PC-3 (cell line): Measurements from ENCODE around the gene FIP1L1. TPM values are rescaled to one million over a fixed set of nuclear protein-coding genes. Genes with fewer than 3 reads are reported as not detected.

Experiments used
- ATAC-seq: fragments of 200-7000 bp; cut with Tn5 transposase; 2 replicates; pipeline ENCODE4 v1.9.1; 2020; ENCODE audit warnings: mild to moderate bottlenecking, moderate library complexity
- BruUV-seq: library from RNA; stranded (reverse); fragments of 400-500 nt; replicated peaks from 2 replicates; lab custom pipeline; 2021; lab: Mats Ljungman, UMichigan
- CTCF ChIA-PET: fragments of 300-600 bp; sonication (Branson Sonifier 250); formaldehyde crosslinking; loops from one replicate; lab custom pipeline; 2022; ENCODE audit warnings: antibody characterized with exemption; lab: Charles Lee
- POLR2A ChIA-PET: fragments of 300-600 bp; sonication (Branson Sonifier 250); formaldehyde crosslinking; loops from one replicate; lab custom pipeline; 2022; ENCODE audit warnings: antibody characterized with exemption; ENCODE audit not compliant: unreplicated experiment; lab: Charles Lee
- DNase-seq: peaks from one replicate; pipeline ENCODE4 v3.0.0-alpha.2; 2015
- H2AFZ ChIP-seq: fragments of 300-600 bp; sonication (generic); 2 replicates; pipeline ENCODE4 v1.6.0; 2016; ENCODE audit warnings: antibody characterized with exemption, low read length
- H3F3A ChIP-seq: fragments of 300-600 bp; sonication (generic); one replicate; pipeline ENCODE4 v1.6.0; 2017; ENCODE audit warnings: antibody characterized with exemption, low read length, control low read depth, mild to moderate bottlenecking; ENCODE audit not compliant: unreplicated experiment
- H3K27ac ChIP-seq: fragments of 300-600 bp; sonication (generic); 2 replicates; pipeline ENCODE4 v1.5.1; 2016; ENCODE audit warnings: mild to moderate bottlenecking, low read length
- H3K27me3 ChIP-seq: fragments of 300-600 bp; sonication (generic); 2 replicates; pipeline ENCODE4 v1.6.1; 2016; ENCODE audit warnings: low read length, mixed read lengths
- H3K36me3 ChIP-seq: fragments of 300-600 bp; sonication (generic); 2 replicates; pipeline ENCODE4 v1.6.1; 2016; ENCODE audit warnings: low read depth, mixed run types, low read length, mixed read lengths
- H3K4me1 ChIP-seq: fragments of 300-600 bp; sonication (generic); 2 replicates; pipeline ENCODE4 v1.5.1; 2016; ENCODE audit warnings: low read length; ENCODE audit not compliant: insufficient read depth
- H3K4me2 ChIP-seq: fragments of 300-600 bp; sonication (generic); 2 replicates; pipeline ENCODE4 v1.6.0; 2016; ENCODE audit warnings: low read length
- H3K4me3 ChIP-seq: fragments of 300-600 bp; sonication (generic); 2 replicates; pipeline ENCODE4 v1.5.1; 2016; ENCODE audit warnings: mild to moderate bottlenecking, low read length, mixed read lengths
- H3K79me2 ChIP-seq: fragments of 300-600 bp; sonication (generic); 2 replicates; pipeline ENCODE4 v1.6.1; 2017; ENCODE audit warnings: low read length, mixed read lengths
- H3K9ac ChIP-seq: fragments of 300-600 bp; sonication (generic); 2 replicates; pipeline ENCODE4 v1.6.0; 2016; ENCODE audit warnings: mild to moderate bottlenecking, low read length
- H3K9me2 ChIP-seq: fragments of 300-600 bp; sonication (generic); replicated peaks from 2 replicates; pipeline ENCODE4 v1.6.1; 2016; ENCODE audit warnings: mixed run types, low read length, mixed read lengths
- H3K9me3 ChIP-seq: fragments of 300-600 bp; sonication (generic); 2 replicates; pipeline ENCODE4 v1.6.1; 2016; ENCODE audit warnings: low read length, mixed read lengths
- H4K20me1 ChIP-seq: fragments of 300-600 bp; sonication (generic); 2 replicates; pipeline ENCODE4 v1.6.1; 2016; ENCODE audit warnings: low read length, mixed read lengths
- CTCF ChIP-seq: fragments of 300-600 bp; sonication (generic); conservative IDR thresholded peaks from 2 replicates; pipeline ENCODE4 v1.5.1; 2017; ENCODE audit warnings: antibody characterized with exemption, low read depth, mild to moderate bottlenecking, low read length
- EZH2 ChIP-seq: fragments of 300-600 bp; sonication (generic); IDR thresholded peaks from one replicate; pipeline ENCODE4 v1.6.1; 2017; ENCODE audit warnings: antibody characterized with exemption, mild to moderate bottlenecking, low read length; ENCODE audit not compliant: unreplicated experiment
- EZH2phosphoT487 ChIP-seq: fragments of 300-600 bp; sonication (generic); IDR thresholded peaks from 2 replicates; pipeline ENCODE4 v1.6.1; 2018; ENCODE audit warnings: mild to moderate bottlenecking, antibody characterized with exemption, low read length, borderline replicate concordance
- intact Hi-C: fragments of 100-400 bp; cut with micrococcal nuclease; formaldehyde crosslinking; loops from 2 replicates; pipeline ENCODE4 v1.9.0; 2023
- total RNA-seq: library from RNA; depleted of rRNA; stranded (reverse); fragments of >200 nt; gene quantifications from 2 replicates; pipeline ENCODE4 v1.2.3, GENCODE V29; 2014

Gene FIP1L1
- total RNA-seq, 1 experiment from 2014 or later: 76.1 TPM

- Histone ChIP-seq H4K20me1 (no peaks in the 10 kb centered on the region), H3K4me2 (no peak overlapping the region), H3K9me2 (no peaks in the 10 kb centered on the region), H3K9ac (no peak overlapping the region), H2AFZ (no peak overlapping the region), H3K4me1 (peaks cover 3% of the 10 kb centered on the region; the same call in 1 of the 2 replicates), H3K27ac (no peak overlapping the region), H3K27me3 (no peaks in the 10 kb centered on the region), H3K79me2 (no peaks in the 10 kb centered on the region), H3K9me3 (no peaks in the 10 kb centered on the region), H3K4me3 (no peak overlapping the region), H3F3A (no peaks in the 10 kb centered on the region), H3K36me3 (no peaks in the 10 kb centered on the region)
- no peak for TF ChIP-seq CTCF
- no TSS peak for BruUV-seq
- CTCF ChIA-PET: no interaction called here
- POLR2A ChIA-PET: no interaction called here
- intact Hi-C loops: no loop called here
- ATAC-seq (no peak), DNase-seq (no peak)
These were observed 5.5 kb upstream of the FIP1L1 start for GRCh38 chr4:53371843-53372521.

- H3F3A ChIP-seq: no peaks in the 10 kb centered on the region
- BruUV-seq: no TSS peak
- no peak overlapping the region for H3K27ac ChIP-seq
- H4K20me1 ChIP-seq: peaks cover 19% of the 10 kb centered on the region
- no peak overlapping the region for H3K9ac ChIP-seq
- ChIA-PET POLR2A (no interaction called here), CTCF (no interaction called here)
- no peak for ATAC-seq
- no peaks in the 10 kb centered on the region for H3K27me3 ChIP-seq
- no peak overlapping the region for H3K4me3 ChIP-seq
- H3K9me3 ChIP-seq: no peaks in the 10 kb centered on the region
- TF ChIP-seq EZH2phosphoT487 (no peak), CTCF (no peak), EZH2 (no peak)
- H3K4me2 ChIP-seq: no peak overlapping the region
- no peak for DNase-seq
- peaks cover 18% of the 10 kb centered on the region for H3K4me1 ChIP-seq
- H3K79me2 ChIP-seq: peaks cover 24% of the 10 kb centered on the region
- intact Hi-C loops: loop anchor here (5.0 kb wide), 2 partner anchors 82 to 178 kb away; no protein-coding TSS in a partner anchor
- no peaks in the 10 kb centered on the region for H3K9me2 ChIP-seq
- H2AFZ ChIP-seq: no peak overlapping the region
- no peaks in the 10 kb centered on the region for H3K36me3 ChIP-seq
These were observed 2.6 kb upstream of the FIP1L1 start for GRCh38 chr4:53374777-53375258.

GRCh38 chr4:53376900-53377299 is 541 bp upstream of the FIP1L1 start:
- H4K20me1 ChIP-seq: peaks cover 26% of the 10 kb centered on the region
- no peak for ATAC-seq

More at GRCh38 chr4:53376900-53377299, 541 bp upstream of the FIP1L1 start:
- Histone ChIP-seq H3K9ac (peak overlapping the region; percentile 96; the same call in 1 of the 2 replicates), H3F3A (no peaks in the 10 kb centered on the region), H3K9me3 (no peaks in the 10 kb centered on the region), H3K4me1 (peaks cover 25% of the 10 kb centered on the region), H3K9me2 (no peaks in the 10 kb centered on the region), H3K4me3 (peak overlapping the region; percentile 87), H3K27ac (no peak overlapping the region), H3K36me3 (0 out of 2 replicates have a peak, but pooled peaks cover under 1% of the 10 kb centered on the region), H2AFZ (peak overlapping the region; percentile 68), H3K79me2 (peaks cover 44% of the 10 kb centered on the region), H3K27me3 (no peaks in the 10 kb centered on the region), H3K4me2 (peak overlapping the region; percentile 90)
- intact Hi-C loops: loop anchor here (1.0 to 5.0 kb wide), 3 partner anchors 11 to 180 kb away; partner anchors contain the start of gene SCFD2
- no peak for DNase-seq
- POLR2A ChIA-PET: no interaction called here
- CTCF ChIA-PET: no interaction called here
- TF ChIP-seq EZH2 (no peak), CTCF (no peak), EZH2phosphoT487 (no peak)
- TSS peak; percentile 92 for BruUV-seq
